Measurements from ENCODE around the gene MED12.

DNA sequence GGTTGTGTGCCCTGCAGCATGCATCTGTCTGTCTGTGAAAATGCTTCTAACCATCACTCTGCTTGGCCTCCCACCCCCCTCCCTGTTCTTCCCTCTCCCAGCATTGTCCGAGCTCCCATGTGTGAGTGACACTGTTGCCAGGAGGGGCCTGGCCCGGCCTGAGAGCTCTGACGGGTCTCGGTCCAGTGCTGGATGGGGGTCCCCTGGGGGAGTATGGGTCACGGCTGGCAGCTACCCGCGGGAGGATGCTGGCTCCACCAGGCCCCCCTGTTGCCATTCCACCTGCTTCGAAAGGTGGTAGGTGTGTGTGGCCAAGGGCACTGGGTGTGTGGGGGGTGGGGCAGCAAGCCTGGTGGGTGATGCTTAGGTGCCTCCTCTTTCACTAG lies 29.9 kb downstream of the MED12 start:
- TF ChIP-seq, protein P1, sequence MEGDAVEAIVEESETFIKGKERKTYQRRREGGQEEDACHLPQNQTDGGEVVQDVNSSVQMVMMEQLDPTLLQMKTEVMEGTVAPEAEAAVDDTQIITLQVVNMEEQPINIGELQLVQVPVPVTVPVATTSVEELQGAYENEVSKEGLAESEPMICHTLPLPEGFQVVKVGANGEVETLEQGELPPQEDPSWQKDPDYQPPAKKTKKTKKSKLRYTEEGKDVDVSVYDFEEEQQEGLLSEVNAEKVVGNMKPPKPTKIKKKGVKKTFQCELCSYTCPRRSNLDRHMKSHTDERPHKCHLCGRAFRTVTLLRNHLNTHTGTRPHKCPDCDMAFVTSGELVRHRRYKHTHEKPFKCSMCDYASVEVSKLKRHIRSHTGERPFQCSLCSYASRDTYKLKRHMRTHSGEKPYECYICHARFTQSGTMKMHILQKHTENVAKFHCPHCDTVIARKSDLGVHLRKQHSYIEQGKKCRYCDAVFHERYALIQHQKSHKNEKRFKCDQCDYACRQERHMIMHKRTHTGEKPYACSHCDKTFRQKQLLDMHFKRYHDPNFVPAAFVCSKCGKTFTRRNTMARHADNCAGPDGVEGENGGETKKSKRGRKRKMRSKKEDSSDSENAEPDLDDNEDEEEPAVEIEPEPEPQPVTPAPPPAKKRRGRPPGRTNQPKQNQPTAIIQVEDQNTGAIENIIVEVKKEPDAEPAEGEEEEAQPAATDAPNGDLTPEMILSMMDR (conservative IDR thresholded peaks at IDR 0.05 in 1 of 2, IDR thresholded peaks at IDR 0.05 in 1 of 2; ENCODE audit: extremely low read depth in 1 of 2, insufficient read depth in 1 of 2, low read depth in 1 of 2, low read length in 2 of 2) = no peak
- no peak for TF ChIP-seq EZH2 (IDR thresholded peaks at IDR 0.05; ENCODE audit: borderline replicate concordance, low read length)

Data from mammary epithelial cell (primary cell).